Measurements from ENCODE around the gene WSB2. TPM values are rescaled to one million over a fixed set of nuclear protein-coding genes. Genes with fewer than 3 reads are reported as not detected.
A peak's percentile ranks its signal among the peaks of the same experiment; 100 is the strongest.

Gene WSB2
- total RNA-seq, 1 experiment from 2014 or later: 112 TPM

DNA sequence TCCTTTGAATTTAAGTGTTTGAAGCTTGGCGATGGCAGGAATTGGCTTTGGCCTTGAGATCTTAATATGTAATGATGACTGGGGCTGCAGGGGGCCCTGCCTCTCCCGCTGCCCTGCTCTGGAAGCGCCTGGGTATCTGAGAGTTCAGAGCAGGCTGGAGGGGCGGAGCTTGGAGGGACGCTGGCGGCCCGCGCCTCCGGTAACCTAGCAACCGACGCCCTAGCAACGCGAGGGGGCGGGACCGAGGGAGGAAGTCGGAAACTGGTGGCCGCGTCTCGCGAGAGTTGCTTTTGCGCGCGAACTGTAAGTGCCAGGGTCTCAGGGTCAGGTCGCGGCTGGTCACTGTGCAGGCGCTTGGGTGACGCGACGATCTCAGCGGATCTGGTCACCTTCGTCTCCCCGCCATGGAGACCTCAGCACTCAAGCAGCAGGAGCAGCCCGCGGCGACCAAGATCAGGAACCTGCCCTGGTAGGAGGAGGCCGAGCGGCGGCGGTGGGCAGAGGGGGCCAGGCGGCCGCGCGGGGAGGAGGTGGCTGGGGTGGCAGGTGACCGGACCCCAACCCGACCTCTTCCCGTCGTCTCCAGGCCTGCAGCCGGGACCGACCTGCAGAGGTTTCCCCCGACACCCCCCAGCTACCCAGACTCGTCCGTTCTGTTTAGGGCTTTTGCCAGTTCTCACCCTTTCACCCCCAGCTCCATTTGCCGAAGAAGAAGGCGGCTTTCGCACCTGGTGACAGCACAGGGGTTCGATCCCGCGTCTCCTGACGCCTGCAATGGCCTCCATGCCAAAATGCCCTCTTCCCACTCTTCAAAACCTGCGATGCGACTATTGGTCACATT, 44.3 kb downstream of the WSB2 start, which contains the start of gene RFC5:
TSS of gene RFC5 (plus strand) at position 280 of the 841 bp plus-strand sequence. CDS start at position 405, 125 bp downstream.
- H3K9me3 Mint-ChIP-seq (ENCODE audit: low read depth, unreplicated experiment): no peaks in the 10 kb centered on the region
- peak; percentile 99 for DNase-seq
- intact Hi-C loops (cut with micrococcal nuclease; ENCODE audit: unreplicated experiment): loop anchor here (2.0 kb wide), 2 partner anchors 48 to 142 kb away; partner anchors contain the start of gene KSR2
- TF ChIP-seq, protein P1, sequence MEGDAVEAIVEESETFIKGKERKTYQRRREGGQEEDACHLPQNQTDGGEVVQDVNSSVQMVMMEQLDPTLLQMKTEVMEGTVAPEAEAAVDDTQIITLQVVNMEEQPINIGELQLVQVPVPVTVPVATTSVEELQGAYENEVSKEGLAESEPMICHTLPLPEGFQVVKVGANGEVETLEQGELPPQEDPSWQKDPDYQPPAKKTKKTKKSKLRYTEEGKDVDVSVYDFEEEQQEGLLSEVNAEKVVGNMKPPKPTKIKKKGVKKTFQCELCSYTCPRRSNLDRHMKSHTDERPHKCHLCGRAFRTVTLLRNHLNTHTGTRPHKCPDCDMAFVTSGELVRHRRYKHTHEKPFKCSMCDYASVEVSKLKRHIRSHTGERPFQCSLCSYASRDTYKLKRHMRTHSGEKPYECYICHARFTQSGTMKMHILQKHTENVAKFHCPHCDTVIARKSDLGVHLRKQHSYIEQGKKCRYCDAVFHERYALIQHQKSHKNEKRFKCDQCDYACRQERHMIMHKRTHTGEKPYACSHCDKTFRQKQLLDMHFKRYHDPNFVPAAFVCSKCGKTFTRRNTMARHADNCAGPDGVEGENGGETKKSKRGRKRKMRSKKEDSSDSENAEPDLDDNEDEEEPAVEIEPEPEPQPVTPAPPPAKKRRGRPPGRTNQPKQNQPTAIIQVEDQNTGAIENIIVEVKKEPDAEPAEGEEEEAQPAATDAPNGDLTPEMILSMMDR (IDR thresholded peaks at IDR 0.05; ENCODE audit: unreplicated experiment): no peak
- CTCF ChIA-PET: interaction anchor here (0.5 to 1.4 kb wide), 7 partner anchors 10 to 1683 kb away, joined by 3 to 9 read pairs (median 6); partner anchors contain the start of gene WSB2
- peak within 1 kb of the TSS; percentile 97 for H3K27ac Mint-ChIP-seq (ENCODE audit: unreplicated experiment)
- H3K27me3 Mint-ChIP-seq (ENCODE audit: unreplicated experiment): no peaks in the 10 kb centered on the region
- H3K4me3 Mint-ChIP-seq (ENCODE audit: low read depth, unreplicated experiment): peak within 1 kb of the TSS; percentile 88
- BruUV-seq (replicated peaks): no TSS peak
- peaks cover 47% of the 10 kb centered on the region for H3K36me3 Mint-ChIP-seq (ENCODE audit: insufficient read depth, unreplicated experiment)
- peaks cover 16% of the 10 kb centered on the region for H3K4me1 Mint-ChIP-seq (ENCODE audit: low read depth, unreplicated experiment)

DNA sequence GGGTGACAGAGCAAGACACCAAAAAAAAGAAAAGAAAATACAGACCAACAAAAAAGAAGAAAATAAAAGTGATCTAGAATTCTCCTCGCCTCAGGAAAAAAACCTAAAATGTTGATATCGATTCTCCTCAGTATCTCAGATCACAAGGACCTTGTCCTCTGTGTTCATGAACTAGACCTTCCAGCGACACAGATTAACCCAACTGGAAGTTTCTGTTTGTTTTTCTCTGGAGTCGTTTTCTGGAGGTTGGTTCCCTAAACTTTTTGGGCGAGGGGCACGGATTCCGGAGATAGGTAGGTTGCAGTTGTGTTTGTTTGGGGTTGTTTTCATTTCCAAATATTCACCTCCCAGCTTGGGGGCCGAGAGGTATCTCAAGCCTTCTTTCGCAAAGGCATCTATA, 45.0 kb downstream of the WSB2 start:
- no TSS peak for BruUV-seq (replicated peaks)
- H3K27me3 Mint-ChIP-seq (ENCODE audit: unreplicated experiment): no peaks in the 10 kb centered on the region
- H3K4me1 Mint-ChIP-seq (ENCODE audit: low read depth, unreplicated experiment): peaks cover 16% of the 10 kb centered on the region
- intact Hi-C loops (cut with micrococcal nuclease; ENCODE audit: unreplicated experiment): loop anchor here (2.0 kb wide), 2 partner anchors 47 to 141 kb away; partner anchors contain the start of gene KSR2
- TF ChIP-seq, protein P1 (IDR thresholded peaks at IDR 0.05; ENCODE audit: unreplicated experiment): no peak
- H3K27ac Mint-ChIP-seq (ENCODE audit: unreplicated experiment): peak overlapping the region; percentile 97
- H3K36me3 Mint-ChIP-seq (ENCODE audit: insufficient read depth, unreplicated experiment): peaks cover 40% of the 10 kb centered on the region
- peak overlapping the region; percentile 88 for H3K4me3 Mint-ChIP-seq (ENCODE audit: low read depth, unreplicated experiment)
- CTCF ChIA-PET: interaction anchor here (0.6 to 1.4 kb wide), 5 partner anchors 10 to 706 kb away, joined by 3 to 9 read pairs (median 6); partner anchors contain the start of gene WSB2
- no peaks in the 10 kb centered on the region for H3K9me3 Mint-ChIP-seq (ENCODE audit: low read depth, unreplicated experiment)
- DNase-seq: no peak

DNA sequence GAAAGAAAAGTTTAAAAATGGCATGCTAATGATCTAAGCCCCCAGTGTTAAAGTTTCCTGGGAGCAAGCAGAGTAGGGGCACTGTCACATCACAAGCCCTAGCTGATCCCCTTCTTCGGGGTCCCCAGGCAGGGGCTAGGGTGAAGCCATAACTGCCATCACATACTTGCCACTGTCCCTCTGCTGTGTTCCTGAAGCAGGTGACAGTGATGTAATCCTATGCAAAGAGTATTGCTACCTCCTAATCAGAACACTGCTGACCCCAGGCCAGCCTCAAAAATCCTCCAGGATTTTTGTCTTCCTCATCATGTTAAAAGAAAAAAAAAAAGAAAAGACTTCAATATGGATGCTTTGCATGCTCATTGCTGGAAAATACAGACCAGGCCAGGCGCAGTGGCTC, 45.7 kb downstream of the WSB2 start:
- DNase-seq: no peak
- Mint-ChIP-seq H3K4me3 (ENCODE audit: low read depth, unreplicated experiment) (peak overlapping the region; percentile 88), H3K36me3 (ENCODE audit: insufficient read depth, unreplicated experiment) (peaks cover 34% of the 10 kb centered on the region), H3K27me3 (ENCODE audit: unreplicated experiment) (no peaks in the 10 kb centered on the region), H3K27ac (ENCODE audit: unreplicated experiment) (peak overlapping the region; percentile 39), H3K4me1 (ENCODE audit: low read depth, unreplicated experiment) (peaks cover 16% of the 10 kb centered on the region), H3K9me3 (ENCODE audit: low read depth, unreplicated experiment) (no peaks in the 10 kb centered on the region)
- intact Hi-C loops (cut with micrococcal nuclease; ENCODE audit: unreplicated experiment): no loop called here
- CTCF ChIA-PET: no interaction called here
- TF ChIP-seq, protein P1 (IDR thresholded peaks at IDR 0.05; ENCODE audit: unreplicated experiment): no peak
- no TSS peak for BruUV-seq (replicated peaks)

DNA sequence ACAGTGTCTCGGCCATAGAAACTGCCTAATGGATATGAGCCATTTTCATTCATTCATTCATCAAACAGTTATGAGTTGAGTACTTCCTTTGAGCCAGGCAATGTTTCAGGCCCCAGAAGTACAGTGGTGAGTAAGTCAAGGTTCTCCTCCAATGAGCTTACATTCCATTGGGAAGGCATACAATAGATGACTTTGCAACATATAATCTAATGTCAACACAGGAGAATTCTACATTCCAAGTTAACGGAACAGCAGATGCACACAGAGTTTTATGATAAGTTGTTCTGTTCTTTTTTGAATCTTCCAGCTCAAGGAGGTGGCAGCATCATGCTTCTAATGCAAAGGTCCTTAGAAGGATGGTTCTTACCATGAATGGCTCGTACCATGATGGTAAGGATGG, 47.7 kb downstream of the WSB2 start:
- no peaks in the 10 kb centered on the region for H3K27me3 Mint-ChIP-seq (ENCODE audit: unreplicated experiment)
- no peak overlapping the region for H3K27ac Mint-ChIP-seq (ENCODE audit: unreplicated experiment)
- H3K36me3 Mint-ChIP-seq (ENCODE audit: insufficient read depth, unreplicated experiment): peaks cover 28% of the 10 kb centered on the region
- H3K4me3 Mint-ChIP-seq (ENCODE audit: low read depth, unreplicated experiment): no peak overlapping the region
- TF ChIP-seq, protein P1 (IDR thresholded peaks at IDR 0.05; ENCODE audit: unreplicated experiment): no peak
- H3K9me3 Mint-ChIP-seq (ENCODE audit: low read depth, unreplicated experiment): no peaks in the 10 kb centered on the region
- CTCF ChIA-PET: no interaction called here
- intact Hi-C loops (cut with micrococcal nuclease; ENCODE audit: unreplicated experiment): no loop called here
- DNase-seq: no peak
- H3K4me1 Mint-ChIP-seq (ENCODE audit: low read depth, unreplicated experiment): peaks cover 16% of the 10 kb centered on the region
- no TSS peak for BruUV-seq (replicated peaks)

All from Calu3 (cell line).